Embryonic facial prominence (tissue), 1 donor: ENCODE results near the gene SCN1A.

Source experiments
- DNase-seq: peaks from one replicate; pipeline ENCODE4 v3.0.0-alpha.2; 2016; ENCODE audit errors: extremely low spot score

The SCN1A gene

GRCh38 chr2:165970663-165971062, 157.2 kb downstream of the SCN1A start:
- no peak for DNase-seq

GRCh38 chr2:165969227-165969626, 158.6 kb downstream of the SCN1A start:
- DNase-seq, result no peak

- DNase-seq, result no peak
Observed at GRCh38 chr2:165967746-165968145, 160.1 kb downstream of the SCN1A start.

GRCh38 chr2:165961818-165962217, 166.0 kb downstream of the SCN1A start:
- no peak for DNase-seq

- DNase-seq, result no peak
Observed at GRCh38 chr2:165959371-165959770, 168.4 kb downstream of the SCN1A start.

- no peak for DNase-seq
Observed at GRCh38 chr2:165958313-165958960, 169.4 kb downstream of the SCN1A start.

- no peak for DNase-seq
Observed at GRCh38 chr2:165957030-165957675, 170.7 kb downstream of the SCN1A start.

- DNase-seq, result peak; percentile 91
Observed at GRCh38 chr2:165953655-165954606, 173.9 kb downstream of the SCN1A start, which contains the start of gene TTC21B. Gene TTC21B, minus strand, starts transcription at chr2:165953776. Its CDS starts 71 bp downstream, at chr2:165953705.

- DNase-seq, result no peak
Observed at GRCh38 chr2:165953306-165953654, 174.5 kb downstream of the SCN1A start.

GRCh38 chr2:165952741-165953211, 175.0 kb downstream of the SCN1A start:
- DNase-seq, result no peak

- DNase-seq, result no peak
Observed at GRCh38 chr2:165952085-165952484, 175.7 kb downstream of the SCN1A start.

GRCh38 chr2:165950438-165950837, 177.4 kb downstream of the SCN1A start:
- DNase-seq, result no peak

GRCh38 chr2:165941827-165942226, 186.0 kb downstream of the SCN1A start:
- DNase-seq, result no peak

GRCh38 chr2:165938237-165938636, 189.6 kb downstream of the SCN1A start:
- no peak for DNase-seq
